Activated T-cell treated with anti-CD3 and anti-CD28 coated beads, Interleukin-2, amount 50 U/mL, for 4 hours (primary cell): Measurements from ENCODE around the gene PITPNC1. TPM values are rescaled to one million over a fixed set of nuclear protein-coding genes. Genes with fewer than 3 reads are reported as not detected.
"Not testable (repeated sequence)": the region's sequence is repeated elsewhere in the genome, so short reads cannot be mapped to it uniquely, and the experiment has no call there.

Experiments used
- ATAC-seq, 2 donors: fragments of 200-7000 bp; cut with Tn5 transposase; one replicate each; pipeline ENCODE4 v1.10.0; 2021
- DNase-seq: peaks from one replicate; pipeline ENCODE4 v3.0.0-alpha.2; 2020
- H3K27me3 Mint-ChIP-seq: one replicate; pipeline ENCODE4 v1.8.0; 2021; ENCODE audit warnings: low read depth, mixed read lengths
- H3K36me3 Mint-ChIP-seq: one replicate; pipeline ENCODE4 v1.8.0; 2022; ENCODE audit warnings: mixed read lengths; ENCODE audit not compliant: insufficient read depth
- H3K4me1 Mint-ChIP-seq: one replicate; pipeline ENCODE4 v1.8.0; 2021; ENCODE audit warnings: low read depth, mixed read lengths
- H3K4me3 Mint-ChIP-seq: one replicate; pipeline ENCODE4 v1.8.0; 2021; ENCODE audit warnings: mild to moderate bottlenecking, moderate library complexity, mixed read lengths
- H3K9me3 Mint-ChIP-seq: one replicate; pipeline ENCODE4 v1.8.0; 2021; ENCODE audit warnings: mixed read lengths
- total RNA-seq, 3 donors: library from RNA; stranded (reverse); gene quantifications; one replicate each; pipeline ENCODE4 v1.2.1, GENCODE V29; 2021

Gene PITPNC1
- total RNA-seq, 3 donors from 2014 or later = 14.3 to 28.0 (median 19.7) TPM

DNA sequence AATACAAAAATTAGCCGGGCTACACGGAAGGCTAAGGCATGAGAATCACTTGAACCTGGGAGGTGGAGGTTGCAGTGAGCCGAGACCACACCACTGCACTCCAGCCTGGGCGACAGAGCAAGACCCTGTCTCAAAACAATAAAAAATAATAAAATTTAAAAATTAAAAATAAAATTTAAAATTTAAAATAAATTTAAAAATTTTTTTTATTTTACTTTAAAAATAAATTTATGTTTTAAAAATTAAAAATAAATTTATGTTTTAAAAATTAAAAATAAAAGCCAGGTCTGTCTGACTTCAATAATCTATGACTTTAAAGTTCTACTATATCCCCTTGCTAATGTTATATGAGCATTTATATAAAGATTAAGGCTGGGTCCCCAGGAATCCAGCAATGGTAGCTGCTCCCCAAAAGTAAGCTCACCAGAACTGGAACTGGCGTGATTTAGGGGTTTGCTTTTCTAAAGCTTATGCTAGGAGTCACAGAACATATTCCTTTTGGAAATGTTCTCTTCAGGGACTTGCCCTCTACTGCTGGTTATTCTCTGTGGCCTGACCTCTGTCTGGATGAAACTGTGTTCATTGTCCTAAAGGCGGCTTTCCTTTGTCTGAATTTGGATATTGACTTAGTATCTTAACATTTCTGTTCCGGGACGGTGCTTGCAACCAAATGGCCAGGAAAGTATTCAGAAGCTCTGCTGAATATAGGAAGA is 200.5 kb downstream of the PITPNC1 start:
- Mint-ChIP-seq H3K4me3 (no peak overlapping the region), H3K36me3 (peaks cover 24% of the 10 kb centered on the region), H3K4me1 (peaks cover 10% of the 10 kb centered on the region), H3K27me3 (no peaks in the 10 kb centered on the region), H3K9me3 (no peaks in the 10 kb centered on the region)
- ATAC-seq (no peak), DNase-seq (no peak)

DNA sequence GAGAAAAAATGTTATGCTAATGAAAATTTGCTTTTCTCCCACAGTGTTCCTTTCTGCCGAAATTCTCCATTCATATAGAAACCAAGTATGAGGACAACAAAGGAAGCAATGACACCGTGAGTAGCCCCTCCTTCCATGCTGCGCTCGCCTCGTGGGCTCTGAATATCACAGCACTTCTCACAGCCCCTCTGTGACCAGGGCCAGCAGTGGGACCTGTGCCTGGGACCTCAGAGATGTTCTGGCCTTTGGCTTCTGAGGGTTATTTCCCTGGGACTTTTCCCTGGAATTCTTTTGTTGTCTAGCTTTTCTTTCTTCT is 201.0 kb downstream of the PITPNC1 start:
- DNase-seq (no peak), ATAC-seq (no peak)
- Mint-ChIP-seq H3K27me3 (no peaks in the 10 kb centered on the region), H3K4me1 (peaks cover 6% of the 10 kb centered on the region), H3K36me3 (peaks cover 21% of the 10 kb centered on the region), H3K4me3 (no peak overlapping the region), H3K9me3 (no peaks in the 10 kb centered on the region)

DNA sequence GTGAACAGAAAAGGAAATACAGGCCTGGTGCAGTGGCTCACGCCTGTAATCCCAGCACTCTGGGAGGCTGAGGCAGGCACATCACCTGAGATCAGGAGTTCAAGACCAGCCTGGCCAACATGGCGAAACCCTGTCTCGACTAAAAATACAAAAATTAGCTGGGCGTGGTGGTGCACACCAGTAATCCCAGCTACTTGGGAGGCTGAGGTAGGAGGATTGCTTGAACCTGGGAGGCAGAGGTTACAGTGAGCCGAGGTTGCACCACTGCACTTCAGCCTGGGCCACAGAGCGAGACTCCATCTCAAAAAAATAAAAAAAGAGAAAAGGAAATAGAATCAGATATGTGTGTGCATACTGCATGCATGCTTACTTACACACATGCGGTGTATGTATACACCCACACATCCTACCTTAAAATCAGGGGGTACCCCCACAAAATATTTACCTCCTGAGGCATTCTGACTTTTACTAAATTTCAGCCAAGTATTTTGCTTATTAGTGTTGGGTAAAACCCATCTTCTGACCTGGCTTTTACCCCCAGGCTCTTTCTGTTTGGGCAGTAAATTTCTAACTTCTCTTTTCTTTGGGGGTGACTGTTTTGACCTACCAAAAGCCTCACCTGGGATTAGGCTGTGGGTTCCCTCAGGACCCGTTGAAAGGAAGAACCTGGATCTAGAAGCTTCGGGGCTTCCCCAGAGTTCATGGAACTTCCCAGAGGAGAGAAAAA is 201.8 kb downstream of the PITPNC1 start:
- not testable (repeated sequence) for H3K9me3 Mint-ChIP-seq, H3K27me3 Mint-ChIP-seq, H3K4me1 Mint-ChIP-seq, DNase-seq, ATAC-seq, H3K4me3 Mint-ChIP-seq
- peaks cover 19% of the 10 kb centered on the region for H3K36me3 Mint-ChIP-seq

DNA sequence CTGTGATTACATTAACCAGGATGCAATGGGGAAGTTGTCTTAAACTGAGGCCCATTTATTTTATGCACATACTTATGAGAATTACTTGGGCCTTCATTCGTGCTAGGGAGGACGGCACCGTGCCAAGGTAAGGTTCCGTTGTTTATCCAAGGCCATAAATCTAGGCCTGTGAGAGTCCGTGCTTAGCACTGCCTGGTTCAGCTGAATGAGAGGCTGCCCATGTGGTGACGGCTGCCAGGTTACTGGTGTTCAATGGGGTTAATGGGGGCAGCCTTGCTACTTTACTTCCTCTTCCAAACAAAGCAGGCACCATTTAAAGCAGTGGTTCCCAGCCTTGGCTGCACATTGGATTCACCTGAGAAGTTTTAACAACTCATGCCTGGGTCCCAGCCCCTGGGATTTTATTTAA is 205.6 kb downstream of the PITPNC1 start:
- ATAC-seq (no peak), DNase-seq (no peak)
- Mint-ChIP-seq H3K27me3 (no peaks in the 10 kb centered on the region), H3K4me3 (no peak overlapping the region), H3K9me3 (no peaks in the 10 kb centered on the region), H3K4me1 (peaks cover 7% of the 10 kb centered on the region), H3K36me3 (peaks cover 37% of the 10 kb centered on the region)

DNA sequence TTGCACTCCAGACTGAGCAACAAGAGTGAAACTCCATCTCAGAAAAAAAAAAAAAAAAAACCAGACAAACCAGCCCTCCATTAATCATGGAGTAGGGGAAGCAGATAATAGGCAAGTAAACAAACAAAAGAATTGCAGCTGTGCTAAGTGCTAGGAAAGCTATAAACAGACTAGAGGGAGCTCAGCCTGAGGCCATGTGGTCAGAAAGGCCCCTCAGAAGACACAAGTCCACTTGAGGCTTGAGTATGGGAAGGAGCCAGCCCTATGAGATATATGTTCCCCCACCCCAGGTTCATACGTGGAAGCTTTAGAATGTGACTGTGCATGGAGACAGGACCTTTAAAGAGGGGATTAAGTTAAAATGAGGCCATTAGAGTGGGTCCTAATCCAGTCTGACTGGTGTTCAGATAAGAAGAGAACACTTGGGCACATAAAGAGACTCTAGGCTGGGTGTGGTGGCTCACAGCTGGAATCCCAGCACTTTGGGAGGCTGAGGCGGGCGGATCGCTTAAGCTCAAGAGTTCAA is 208.1 kb downstream of the PITPNC1 start:
- Mint-ChIP-seq H3K36me3 (peaks cover 37% of the 10 kb centered on the region), H3K4me3 (no peak overlapping the region), H3K9me3 (no peaks in the 10 kb centered on the region), H3K4me1 (peaks cover 12% of the 10 kb centered on the region), H3K27me3 (no peaks in the 10 kb centered on the region)
- no peak for DNase-seq
- ATAC-seq = no peak

DNA sequence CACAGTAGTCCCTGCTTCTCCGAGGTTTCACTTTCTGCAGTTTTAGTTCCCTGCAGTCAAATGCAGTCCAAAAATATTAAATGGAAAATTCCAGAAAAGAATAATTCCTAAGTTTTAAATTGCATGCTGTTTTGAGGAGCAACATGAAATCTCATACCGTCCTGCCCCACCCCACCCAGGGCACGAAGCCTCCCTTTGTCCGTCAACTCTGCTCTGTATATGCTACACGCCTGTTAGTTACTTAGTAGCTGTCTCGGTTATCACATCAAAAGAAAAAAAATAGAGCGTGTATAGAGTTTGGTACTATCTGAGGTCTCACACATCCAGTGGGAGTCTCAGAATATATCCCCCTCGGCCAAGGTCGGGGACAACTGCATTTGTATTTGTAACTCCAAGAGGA is 211.2 kb downstream of the PITPNC1 start:
- Mint-ChIP-seq H3K27me3 (no peaks in the 10 kb centered on the region), H3K36me3 (peaks cover 37% of the 10 kb centered on the region), H3K9me3 (no peaks in the 10 kb centered on the region), H3K4me3 (no peak overlapping the region), H3K4me1 (peaks cover 12% of the 10 kb centered on the region)
- no peak for DNase-seq
- no peak for ATAC-seq

DNA sequence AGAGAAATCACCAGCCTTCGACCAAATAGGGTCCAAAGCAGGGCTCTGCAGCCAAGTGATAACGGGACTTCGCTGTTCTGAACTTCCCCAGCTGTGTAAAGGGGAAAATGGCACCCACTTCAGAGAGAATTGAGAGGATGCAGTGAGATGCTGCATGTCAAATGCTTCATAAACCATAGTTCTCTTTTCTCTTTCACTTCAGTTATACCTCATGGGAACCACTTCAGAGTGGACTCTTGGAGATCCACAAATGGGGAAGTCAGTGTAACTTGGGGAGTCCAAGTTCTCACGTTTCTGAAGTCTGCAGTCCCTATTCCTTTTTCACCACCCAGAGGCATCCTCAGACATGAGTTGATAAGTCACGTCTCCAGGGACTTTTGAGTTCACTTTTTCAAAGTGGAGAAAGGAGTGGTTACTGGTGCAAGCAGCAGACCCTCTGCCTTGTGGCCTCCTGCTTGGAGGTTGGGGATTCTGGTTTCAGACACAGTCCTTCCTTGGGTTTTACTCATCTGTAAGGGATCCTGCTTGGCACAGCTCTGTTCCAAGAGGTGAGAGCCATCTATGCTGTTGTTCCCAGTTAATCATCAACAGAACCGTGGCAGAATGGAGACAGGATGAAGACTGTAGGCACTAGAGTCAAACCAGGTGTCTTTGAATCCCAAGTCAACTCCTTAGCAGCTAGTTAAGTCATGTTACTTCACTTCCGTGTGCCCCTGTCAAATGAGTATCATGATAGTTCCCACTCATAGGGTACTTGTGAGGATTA is 217.2 kb downstream of the PITPNC1 start:
- ATAC-seq (no peak), DNase-seq (no peak)
- H3K27me3 Mint-ChIP-seq = no peaks in the 10 kb centered on the region
- no peak overlapping the region for H3K4me3 Mint-ChIP-seq
- peaks cover 18% of the 10 kb centered on the region for H3K36me3 Mint-ChIP-seq
- H3K4me1 Mint-ChIP-seq = peaks cover 12% of the 10 kb centered on the region
- no peaks in the 10 kb centered on the region for H3K9me3 Mint-ChIP-seq

DNA sequence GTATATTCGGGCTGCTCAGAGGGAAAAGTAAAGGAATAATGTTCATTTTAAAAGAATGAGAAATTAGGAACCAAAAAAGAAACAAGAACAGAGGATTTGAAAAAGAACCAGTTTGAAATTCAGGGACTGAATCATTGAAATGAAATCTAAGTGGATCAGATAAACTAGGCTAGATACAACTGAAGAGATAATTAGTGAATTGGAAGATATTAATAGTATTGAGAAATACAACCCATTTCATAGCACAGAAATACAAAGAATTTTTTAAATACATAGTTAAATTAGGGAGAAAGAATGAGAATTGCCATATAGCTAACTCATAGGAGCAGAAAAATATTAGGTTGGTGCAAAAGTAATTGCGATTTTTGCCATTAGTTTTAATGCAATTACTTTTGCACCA is 223.3 kb downstream of the PITPNC1 start:
- Mint-ChIP-seq H3K9me3 (no peaks in the 10 kb centered on the region), H3K4me1 (peaks cover 20% of the 10 kb centered on the region), H3K27me3 (no peaks in the 10 kb centered on the region), H3K4me3 (no peak overlapping the region), H3K36me3 (peaks cover 2% of the 10 kb centered on the region)
- ATAC-seq (no peak), DNase-seq (no peak)

DNA sequence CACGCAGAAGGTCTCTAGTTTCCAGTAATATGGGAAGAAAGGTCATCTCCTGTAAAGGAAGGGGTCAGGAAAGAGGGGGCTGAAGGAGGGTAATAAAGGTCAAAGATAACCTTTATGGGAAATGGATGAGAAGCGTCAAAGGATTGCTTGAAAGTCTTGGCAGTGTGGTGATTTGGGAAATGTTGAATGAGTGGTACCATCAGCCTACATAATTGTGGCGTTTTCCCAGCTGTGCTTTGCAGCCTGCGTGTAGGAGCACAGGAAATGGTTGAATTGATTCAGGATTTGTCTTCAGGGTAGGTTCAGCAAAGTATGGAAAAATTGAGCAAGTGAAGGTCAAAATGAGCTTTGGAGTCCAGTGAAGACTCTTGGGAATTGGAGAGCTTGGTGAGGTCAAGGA is 224.8 kb downstream of the PITPNC1 start:
- H3K4me3 Mint-ChIP-seq = no peak overlapping the region
- peaks cover 5% of the 10 kb centered on the region for H3K36me3 Mint-ChIP-seq
- no peak for ATAC-seq
- DNase-seq = no peak
- peaks cover 20% of the 10 kb centered on the region for H3K4me1 Mint-ChIP-seq
- H3K9me3 Mint-ChIP-seq = no peaks in the 10 kb centered on the region
- no peaks in the 10 kb centered on the region for H3K27me3 Mint-ChIP-seq

DNA sequence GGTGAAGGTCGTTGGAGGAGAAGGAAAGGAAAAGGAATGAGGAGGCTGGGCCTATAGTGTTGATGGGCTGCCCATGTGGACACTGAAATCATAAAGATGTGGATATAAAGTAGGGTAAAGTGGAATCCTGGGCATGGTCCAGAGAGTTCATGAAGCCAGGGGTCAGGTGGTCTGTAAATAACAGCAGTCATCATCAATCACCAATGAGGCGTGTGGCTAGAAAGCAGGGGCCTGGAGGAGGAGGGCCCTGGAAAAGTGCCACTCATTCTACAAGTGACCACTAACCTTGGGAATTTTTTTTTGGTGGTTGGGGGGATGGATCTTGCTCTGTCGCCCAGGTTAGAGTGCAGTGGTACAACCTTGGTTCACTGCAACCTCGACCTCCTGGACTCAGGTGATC is 225.4 kb downstream of the PITPNC1 start:
- DNase-seq (no peak), ATAC-seq (no peak)
- Mint-ChIP-seq H3K4me1 (peaks cover 20% of the 10 kb centered on the region), H3K36me3 (peaks cover 5% of the 10 kb centered on the region), H3K9me3 (no peaks in the 10 kb centered on the region), H3K4me3 (no peak overlapping the region), H3K27me3 (no peaks in the 10 kb centered on the region)

DNA sequence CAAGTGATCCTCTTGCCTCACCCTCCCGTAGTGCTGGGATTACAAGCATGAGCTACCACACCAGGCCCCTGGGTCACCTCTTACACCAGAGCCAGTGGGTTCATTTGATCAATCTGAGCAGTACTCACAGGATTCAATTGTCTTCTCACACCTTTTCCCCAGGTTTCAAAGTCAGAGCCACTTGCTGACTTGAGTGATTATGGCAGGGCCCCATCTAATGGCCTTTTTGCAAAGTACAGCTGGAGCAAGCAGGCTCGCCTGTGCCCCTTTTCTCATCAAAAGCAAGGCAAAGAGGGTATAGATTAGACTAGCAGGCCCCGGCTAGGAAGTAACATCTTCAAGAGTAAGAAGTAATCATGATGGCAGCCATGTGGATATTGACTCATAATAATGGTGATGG is 225.9 kb downstream of the PITPNC1 start:
- Mint-ChIP-seq H3K27me3 (no peaks in the 10 kb centered on the region), H3K4me1 (peaks cover 16% of the 10 kb centered on the region), H3K4me3 (no peak overlapping the region), H3K36me3 (peaks cover 5% of the 10 kb centered on the region), H3K9me3 (no peaks in the 10 kb centered on the region)
- DNase-seq (peak; percentile 26), ATAC-seq (peak; percentile 77 to 79)

DNA sequence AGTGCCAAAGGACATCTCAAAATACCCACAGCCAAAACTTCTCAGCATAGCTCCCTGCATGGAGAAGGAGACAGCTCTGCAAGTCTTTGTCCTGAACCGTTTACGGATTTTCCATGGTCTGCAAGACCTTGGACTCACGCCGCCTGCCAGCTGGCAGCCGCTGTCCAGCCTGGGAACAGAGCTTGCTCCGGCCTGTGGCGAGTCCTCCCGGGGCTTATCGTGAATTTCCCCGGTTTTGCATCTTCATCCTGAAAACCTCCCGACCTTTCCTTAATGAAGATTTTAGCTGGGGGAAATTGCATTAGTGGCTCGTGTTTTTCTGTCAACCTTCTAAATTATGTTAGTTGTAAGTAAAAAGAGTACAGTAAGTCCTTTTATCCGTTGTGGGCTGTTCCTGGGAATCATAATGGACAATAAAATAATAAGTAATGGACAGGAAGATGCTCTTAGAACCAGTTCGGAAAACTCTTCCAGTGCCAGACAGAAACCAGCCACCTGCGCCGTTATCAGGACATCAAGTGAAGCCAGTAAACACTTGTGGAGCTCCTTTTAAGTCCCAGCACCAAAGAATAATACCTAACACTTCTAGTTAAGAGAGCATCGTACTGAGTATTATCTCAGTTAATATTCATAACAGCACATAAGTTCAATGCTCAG is 228.3 kb downstream of the PITPNC1 start:
- Mint-ChIP-seq H3K27me3 (no peaks in the 10 kb centered on the region), H3K4me1 (peaks cover 14% of the 10 kb centered on the region), H3K9me3 (no peaks in the 10 kb centered on the region), H3K4me3 (no peak overlapping the region), H3K36me3 (peaks cover 10% of the 10 kb centered on the region)
- no peak for ATAC-seq
- DNase-seq = no peak

DNA sequence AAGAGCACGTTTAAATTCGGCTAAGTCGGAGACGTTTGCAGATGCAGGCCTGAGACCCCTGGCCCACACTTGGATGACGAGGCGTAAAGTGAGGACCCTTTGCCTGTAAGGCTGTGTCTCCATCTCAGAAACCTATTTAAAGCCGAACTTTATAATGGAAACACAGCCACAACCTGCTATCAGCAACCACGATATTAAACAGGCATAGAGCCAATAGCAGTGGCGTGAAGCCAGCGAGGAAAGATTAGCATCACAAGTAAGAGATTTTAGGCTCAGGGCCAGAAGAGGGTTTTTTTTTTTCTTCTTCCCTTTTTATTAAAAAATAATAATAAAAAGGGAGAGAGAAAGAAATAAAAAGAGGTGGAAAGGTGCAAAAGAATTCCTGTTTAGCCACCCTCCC is 229.4 kb downstream of the PITPNC1 start:
- Mint-ChIP-seq H3K4me1 (peaks cover 12% of the 10 kb centered on the region), H3K27me3 (no peaks in the 10 kb centered on the region), H3K36me3 (peaks cover 10% of the 10 kb centered on the region), H3K4me3 (no peak overlapping the region), H3K9me3 (no peaks in the 10 kb centered on the region)
- DNase-seq (no peak), ATAC-seq (no peak)

DNA sequence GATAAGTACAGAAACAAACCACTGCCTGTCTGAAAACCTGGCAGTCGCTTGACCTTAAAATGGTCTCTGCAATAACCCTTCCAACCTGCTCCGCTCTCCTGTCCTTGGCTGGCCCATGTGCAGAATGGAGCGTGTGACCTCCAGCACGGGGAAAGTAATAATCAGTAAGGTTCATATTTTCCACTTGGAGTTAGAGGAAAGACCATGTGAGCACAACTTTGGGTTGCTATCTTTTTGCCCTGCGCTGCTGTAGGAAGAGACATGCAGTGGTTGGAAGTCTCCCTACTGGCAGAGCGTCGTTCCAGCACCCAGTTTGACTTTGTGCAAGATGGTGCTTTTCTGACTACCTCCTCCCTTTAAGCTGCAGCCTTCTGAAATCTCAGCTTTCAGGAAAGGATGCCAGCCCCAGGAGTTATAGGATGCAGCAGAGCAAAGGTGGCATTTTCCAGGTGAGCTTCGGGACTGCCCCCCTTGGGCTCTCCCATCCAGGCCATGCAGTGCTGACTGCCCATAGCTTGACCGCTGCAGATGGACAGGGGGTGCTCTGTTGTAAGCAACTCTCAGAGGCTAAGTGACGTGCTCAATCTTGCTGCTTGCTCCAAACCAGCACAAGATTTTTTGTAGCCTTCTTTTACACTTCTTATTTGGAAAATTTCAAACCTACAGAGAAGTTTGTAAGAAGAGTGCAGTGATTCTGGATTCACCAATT is 230.0 kb downstream of the PITPNC1 start:
- H3K4me1 Mint-ChIP-seq = peaks cover 10% of the 10 kb centered on the region
- H3K36me3 Mint-ChIP-seq = peaks cover 10% of the 10 kb centered on the region
- no peak for ATAC-seq

More for the DNA sequence above, 230.0 kb downstream of the PITPNC1 start:
- Mint-ChIP-seq H3K9me3 (no peaks in the 10 kb centered on the region), H3K27me3 (no peaks in the 10 kb centered on the region), H3K4me3 (no peak overlapping the region)
- DNase-seq = no peak
